Measurements from ENCODE around the gene DMRTC2.

GRCh38 chr19:41816761-41817160 lies 28.1 kb upstream of the DMRTC2 start:
- TF ChIP-seq, protein P1, sequence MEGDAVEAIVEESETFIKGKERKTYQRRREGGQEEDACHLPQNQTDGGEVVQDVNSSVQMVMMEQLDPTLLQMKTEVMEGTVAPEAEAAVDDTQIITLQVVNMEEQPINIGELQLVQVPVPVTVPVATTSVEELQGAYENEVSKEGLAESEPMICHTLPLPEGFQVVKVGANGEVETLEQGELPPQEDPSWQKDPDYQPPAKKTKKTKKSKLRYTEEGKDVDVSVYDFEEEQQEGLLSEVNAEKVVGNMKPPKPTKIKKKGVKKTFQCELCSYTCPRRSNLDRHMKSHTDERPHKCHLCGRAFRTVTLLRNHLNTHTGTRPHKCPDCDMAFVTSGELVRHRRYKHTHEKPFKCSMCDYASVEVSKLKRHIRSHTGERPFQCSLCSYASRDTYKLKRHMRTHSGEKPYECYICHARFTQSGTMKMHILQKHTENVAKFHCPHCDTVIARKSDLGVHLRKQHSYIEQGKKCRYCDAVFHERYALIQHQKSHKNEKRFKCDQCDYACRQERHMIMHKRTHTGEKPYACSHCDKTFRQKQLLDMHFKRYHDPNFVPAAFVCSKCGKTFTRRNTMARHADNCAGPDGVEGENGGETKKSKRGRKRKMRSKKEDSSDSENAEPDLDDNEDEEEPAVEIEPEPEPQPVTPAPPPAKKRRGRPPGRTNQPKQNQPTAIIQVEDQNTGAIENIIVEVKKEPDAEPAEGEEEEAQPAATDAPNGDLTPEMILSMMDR (IDR thresholded peaks at IDR 0.05 in 2 of 3, conservative IDR thresholded peaks at IDR 0.05 in 1 of 3; ENCODE audit: borderline replicate concordance in 1 of 3, insufficient read depth in 1 of 3, low read depth in 2 of 3, low read length in 2 of 3): no peak
- TF ChIP-seq TCF7L2 (IDR thresholded peaks at IDR 0.05; ENCODE audit: borderline replicate concordance, extremely low read depth, insufficient read depth, insufficient read length) (no peak), POLR2A (IDR thresholded peaks at IDR 0.05; ENCODE audit: borderline replicate concordance, extremely low read depth, insufficient read depth, insufficient read length) (no peak), ATF3 (IDR thresholded peaks at IDR 0.05) (no peak), CEBPB (IDR thresholded peaks at IDR 0.05; ENCODE audit: low read depth) (no peak), EZH2phosphoT487 (IDR thresholded peaks at IDR 0.05; ENCODE audit: borderline replicate concordance) (no peak), ZBTB33 (IDR thresholded peaks at IDR 0.05; ENCODE audit: extremely low read depth, insufficient replicate concordance, low read length) (no peak), YY1 (IDR thresholded peaks at IDR 0.05; ENCODE audit: extremely low read depth, insufficient replicate concordance, low read depth, low read length) (no peak), ZNF274 (IDR thresholded peaks at IDR 0.05; ENCODE audit: low read depth, low read length) (no peak)

Data from HCT116 (cell line).